Spleen (tissue), 7 donors: Measurements from ENCODE around the gene FDPS.

Experiments used
- CTCF ChIP-seq, 11 experiments: fragments of 200-600 bp in 7 of 11; fragments of 450-650 bp in 4 of 11; sonication (generic) in 4 of 11; IDR thresholded peaks in 8 of 11; conservative IDR thresholded peaks in 3 of 11; 1 replicate in 7 of 11; 2 replicates in 4 of 11; pipeline versions ENCODE4 v1.4.0 to v1.8.0; 2016 to 2021; ENCODE audit warnings: antibody characterized with exemption in 11 of 11, inconsistent platforms in 4 of 11, mild to moderate bottlenecking in 1 of 11
- POLR2A ChIP-seq, 3 donors: fragments of 450-650 bp; IDR thresholded peaks; one replicate each; pipeline ENCODE4 v1.5.1; 2017; ENCODE audit warnings: antibody characterized with exemption in 3 of 3, mild to moderate bottlenecking in 1 of 3
- POLR2AphosphoS5 ChIP-seq, 3 donors: sonication (generic); formaldehyde crosslinking; IDR thresholded peaks; one replicate each; pipeline ENCODE4 v1.5.1; 2017; ENCODE audit warnings: antibody characterized with exemption in 3 of 3
- donor health status: DM: no; HTN: no; CAD: no; lungs with moderate emphysema.
- donor health status: DM: no; HTN: no; CAD: no.
- donor health status: DM: no; HTN: no; CAD: no.

GRCh38 chr1:155269381-155269780, 39.3 kb upstream of the FDPS start:
- TF ChIP-seq CTCF (IDR thresholded peaks at IDR 0.05 in 8 of 11, conservative IDR thresholded peaks at IDR 0.05 in 3 of 11) (no peak), POLR2A (IDR thresholded peaks at IDR 0.05) (no peak), POLR2AphosphoS5 (IDR thresholded peaks at IDR 0.05) (peak in 1 of 3 donors; percentile 20)
